PFSK-1 (cell line): Measurements from ENCODE around the gene H2BK1.

ENCODE experiments used
- FOXP2 ChIP-seq: optimal IDR thresholded peaks from 2 replicates; pipeline ENCODE3; 2011; ENCODE audit warnings: borderline replicate concordance, control low read depth, inconsistent platforms; ENCODE audit not compliant: insufficient read depth; ENCODE audit errors: extremely low read length, extremely low read depth
- POLR2AphosphoS5 ChIP-seq: IDR thresholded peaks from 2 replicates; pipeline ENCODE4 v1.6.1; 2012; ENCODE audit warnings: low read depth, mild to moderate bottlenecking, control low read depth, low read length, moderate library complexity
- REST ChIP-seq, 2 experiments: IDR thresholded peaks; 2 replicates each; pipeline versions ENCODE4 v1.6.1 to v1.8.0; 2011 to 2012; ENCODE audit warnings: low read depth in 2 of 2, low read length in 2 of 2, control low read depth in 1 of 2, inconsistent platforms in 1 of 2, mild to moderate bottlenecking in 1 of 2, moderate library complexity in 1 of 2; ENCODE audit not compliant: insufficient read depth in 1 of 2
- SIN3A ChIP-seq: IDR thresholded peaks from 2 replicates; pipeline ENCODE4 v1.6.1; 2012; ENCODE audit warnings: mild to moderate bottlenecking, low read length, moderate library complexity, borderline replicate concordance; ENCODE audit not compliant: insufficient read depth
- TAF1 ChIP-seq: IDR thresholded peaks from 2 replicates; pipeline ENCODE4 v1.6.1; 2012; ENCODE audit warnings: low read length, control low read depth, borderline replicate concordance; ENCODE audit not compliant: insufficient read depth

- TF ChIP-seq POLR2AphosphoS5 (no peak), TAF1 (no peak), REST (IDR thresholded peaks at IDR 0.05; ENCODE audit: insufficient read depth in 1 of 2, low read depth in 2 of 2, low read length in 2 of 2) (no peak), FOXP2 (no peak), SIN3A (no peak)
These were observed 700 bp downstream of the H2BK1 start for GRCh38 chr7:151209588-151209987.
